DOHH2 (cell line): Measurements from ENCODE around the gene SLC16A9.

Experiments
- CTCF ChIP-seq: fragments of 200-600 bp; sonication (generic); IDR thresholded peaks from one replicate; pipeline ENCODE4 v1.5.1; 2014; ENCODE audit warnings: antibody characterized with exemption, mild to moderate bottlenecking, low read depth, low read length; ENCODE audit not compliant: poor library complexity, severe bottlenecking
- EZH2phosphoT487 ChIP-seq: fragments of 200-600 bp; sonication (generic); IDR thresholded peaks from 2 replicates; pipeline ENCODE4 v1.6.1; 2017; ENCODE audit warnings: borderline replicate concordance, mild to moderate bottlenecking, antibody characterized with exemption, low read length, moderate library complexity, mixed read lengths

GRCh38 chr10:59750155-59750945, 40.7 kb upstream of the SLC16A9 start:
- TF ChIP-seq EZH2phosphoT487 (no peak), CTCF (no peak)
